ENCODE measurements around the gene POLD4.

DNA sequence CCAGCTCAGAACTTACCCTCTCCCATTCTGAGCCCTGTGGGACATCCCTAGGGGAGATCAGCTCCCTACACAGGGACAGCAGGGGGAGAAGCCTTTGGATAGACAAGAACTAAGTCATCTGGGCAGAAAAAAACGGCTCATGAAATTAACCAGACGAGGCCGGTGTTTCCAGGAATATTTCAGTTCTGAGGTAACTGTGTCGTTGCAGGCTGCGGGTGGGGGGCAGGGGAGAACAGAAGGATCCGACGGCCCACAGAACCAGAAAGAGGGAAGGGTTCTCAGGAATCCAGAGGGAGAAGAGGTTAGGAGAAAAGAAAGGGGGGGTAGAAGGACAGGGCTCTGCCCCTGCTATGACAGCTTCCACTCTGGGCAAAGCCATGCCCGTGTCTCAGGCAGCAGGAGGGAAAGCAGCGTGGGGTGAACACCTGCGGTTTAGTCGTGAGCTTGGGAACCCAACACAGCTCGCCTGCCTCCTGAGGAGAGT, 16.5 kb upstream of the POLD4 start:
- TF ChIP-seq, protein P1, sequence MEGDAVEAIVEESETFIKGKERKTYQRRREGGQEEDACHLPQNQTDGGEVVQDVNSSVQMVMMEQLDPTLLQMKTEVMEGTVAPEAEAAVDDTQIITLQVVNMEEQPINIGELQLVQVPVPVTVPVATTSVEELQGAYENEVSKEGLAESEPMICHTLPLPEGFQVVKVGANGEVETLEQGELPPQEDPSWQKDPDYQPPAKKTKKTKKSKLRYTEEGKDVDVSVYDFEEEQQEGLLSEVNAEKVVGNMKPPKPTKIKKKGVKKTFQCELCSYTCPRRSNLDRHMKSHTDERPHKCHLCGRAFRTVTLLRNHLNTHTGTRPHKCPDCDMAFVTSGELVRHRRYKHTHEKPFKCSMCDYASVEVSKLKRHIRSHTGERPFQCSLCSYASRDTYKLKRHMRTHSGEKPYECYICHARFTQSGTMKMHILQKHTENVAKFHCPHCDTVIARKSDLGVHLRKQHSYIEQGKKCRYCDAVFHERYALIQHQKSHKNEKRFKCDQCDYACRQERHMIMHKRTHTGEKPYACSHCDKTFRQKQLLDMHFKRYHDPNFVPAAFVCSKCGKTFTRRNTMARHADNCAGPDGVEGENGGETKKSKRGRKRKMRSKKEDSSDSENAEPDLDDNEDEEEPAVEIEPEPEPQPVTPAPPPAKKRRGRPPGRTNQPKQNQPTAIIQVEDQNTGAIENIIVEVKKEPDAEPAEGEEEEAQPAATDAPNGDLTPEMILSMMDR (IDR thresholded peaks at IDR 0.05): no peak
- TF ChIP-seq POLR2AphosphoS5 (IDR thresholded peaks at IDR 0.05; ENCODE audit: low read depth, low read length): no peak
- no peak for TF ChIP-seq TCF7L2 (IDR thresholded peaks at IDR 0.05; ENCODE audit: low read depth, low read length)
